SH-SY5Y (cell line): ENCODE measurements around the gene MGAT4A.

ENCODE experiments used
- GATA2 ChIP-seq: IDR thresholded peaks from 2 replicates; pipeline ENCODE4 v1.6.1; 2011; ENCODE audit warnings: mild to moderate bottlenecking, low read depth, low read length
- GATA3 ChIP-seq: IDR thresholded peaks from 2 replicates; pipeline ENCODE4 v1.6.1; 2011; ENCODE audit warnings: low read depth, mild to moderate bottlenecking, low read length, moderate library complexity

DNA sequence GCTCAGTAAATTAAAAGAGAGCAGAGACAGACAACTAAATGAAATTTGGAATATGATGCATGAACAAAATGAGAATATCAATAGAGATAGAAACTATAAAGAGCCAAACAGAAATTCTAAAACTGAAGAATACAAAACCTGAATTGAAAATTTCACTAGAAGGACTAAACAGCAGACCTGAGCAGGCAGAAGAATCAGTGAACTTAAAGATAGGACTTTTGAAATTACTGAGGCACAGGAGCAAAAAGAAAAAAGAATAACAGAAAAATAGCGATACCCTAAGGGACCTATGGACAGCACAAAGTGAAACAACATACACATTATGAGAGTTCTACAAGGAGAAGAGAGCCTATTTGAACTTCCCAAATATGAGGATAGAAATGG lies 80.9 kb downstream of the MGAT4A start:
- TF ChIP-seq GATA2 (no peak), GATA3 (no peak)
